ENCODE measurements around the gene PROX1.

The PROX1 gene

DNA sequence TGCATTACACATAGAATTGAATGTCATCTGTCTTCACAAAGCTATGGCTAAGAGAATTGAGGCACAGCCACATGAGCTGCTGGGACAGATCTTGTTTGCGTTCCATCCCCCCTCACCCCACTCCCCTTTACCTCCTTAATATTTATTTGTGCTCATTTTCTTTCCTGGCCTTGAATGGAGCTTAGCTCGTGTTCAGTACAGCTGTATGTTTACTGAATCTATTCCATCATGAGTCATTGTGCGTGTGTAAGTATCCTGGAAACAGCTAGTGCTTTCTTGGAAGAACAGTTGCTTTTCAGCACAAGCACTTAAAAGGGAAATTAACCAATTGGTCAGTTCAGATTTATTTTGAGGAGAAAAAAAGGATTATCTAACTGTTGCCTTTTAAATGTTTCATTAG lies 14.7 kb downstream of the PROX1 start:
- no peak overlapping the region for H3K9ac ChIP-seq (ENCODE audit: insufficient read length, low read depth)
- no peak for DNase-seq (ENCODE audit: low read depth, low spot score)
- no peaks in the 10 kb centered on the region for H3K9me3 ChIP-seq (ENCODE audit: insufficient read depth, low read length)
- no peaks in the 10 kb centered on the region for H3K4me1 ChIP-seq (ENCODE audit: insufficient read depth, insufficient read length)
- no peaks in the 10 kb centered on the region for H3K27me3 ChIP-seq (ENCODE audit: insufficient read depth, insufficient read length)
- no peak for TF ChIP-seq YY1 (IDR thresholded peaks at IDR 0.05; ENCODE audit: insufficient read depth, insufficient read length)
- no peak for TF ChIP-seq ZNF274 (IDR thresholded peaks at IDR 0.05; ENCODE audit: low read depth, low read length)
- no peak for TF ChIP-seq SUZ12 (IDR thresholded peaks at IDR 0.05; ENCODE audit: extremely low read depth, insufficient read depth, insufficient read length)
- peaks cover 4% of the 10 kb centered on the region for H3K36me3 ChIP-seq (ENCODE audit: insufficient read depth, insufficient read length, low read length)
- no peak overlapping the region for H3K4me3 ChIP-seq (ENCODE audit: insufficient read length, low read depth)

DNA sequence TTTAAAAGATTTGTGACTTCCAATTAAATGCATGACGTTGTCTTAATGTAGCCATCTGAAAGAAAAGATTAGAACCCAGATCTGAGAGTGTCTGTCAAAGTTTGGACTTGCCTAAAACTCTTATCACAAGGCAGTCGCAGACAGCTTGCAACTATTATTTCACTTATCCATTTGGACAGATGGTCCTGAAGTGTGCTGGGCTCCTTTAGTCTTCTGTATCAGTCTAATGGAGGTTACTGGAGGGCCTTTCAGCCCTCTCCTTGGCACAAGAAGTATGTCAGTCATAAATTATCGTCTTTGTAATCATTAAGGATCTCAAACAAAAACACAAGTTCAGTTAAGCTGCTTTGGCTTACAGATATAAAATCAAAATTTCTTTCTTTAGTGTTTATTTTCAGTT lies 15.5 kb downstream of the PROX1 start:
- H3K27me3 ChIP-seq (ENCODE audit: insufficient read depth, insufficient read length): no peaks in the 10 kb centered on the region
- no peak for TF ChIP-seq YY1 (IDR thresholded peaks at IDR 0.05; ENCODE audit: insufficient read depth, insufficient read length)
- H3K36me3 ChIP-seq (ENCODE audit: insufficient read depth, insufficient read length, low read length): no peaks in the 10 kb centered on the region
- no peak overlapping the region for H3K9ac ChIP-seq (ENCODE audit: insufficient read length, low read depth)
- H3K9me3 ChIP-seq (ENCODE audit: insufficient read depth, low read length): no peaks in the 10 kb centered on the region
- no peak for DNase-seq (ENCODE audit: low read depth, low spot score)
- no peaks in the 10 kb centered on the region for H3K4me1 ChIP-seq (ENCODE audit: insufficient read depth, insufficient read length)
- no peak overlapping the region for H3K4me3 ChIP-seq (ENCODE audit: insufficient read length, low read depth)

DNA sequence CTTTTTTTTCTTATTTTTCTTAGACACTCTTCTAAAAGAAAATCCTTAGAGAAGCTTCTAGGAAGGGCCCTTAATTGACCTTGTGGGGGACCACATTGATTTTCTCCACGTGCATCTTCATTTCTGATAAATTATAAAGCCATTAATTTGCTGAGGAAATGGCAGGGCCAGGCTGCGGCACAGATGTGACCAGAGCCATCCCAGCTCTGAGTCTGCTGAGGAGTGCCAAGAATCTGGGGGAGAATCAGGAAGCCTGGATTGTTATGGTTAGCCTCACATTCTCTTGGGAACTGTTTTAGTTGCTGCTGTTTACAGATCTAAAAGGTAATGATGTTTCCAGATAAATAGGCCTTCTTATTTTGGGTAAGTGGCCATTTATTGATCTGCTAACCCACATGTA lies 16.2 kb downstream of the PROX1 start:
- no peak for DNase-seq (ENCODE audit: low read depth, low spot score)
- no peak for TF ChIP-seq YY1 (IDR thresholded peaks at IDR 0.05; ENCODE audit: insufficient read depth, insufficient read length)
- TF ChIP-seq SUZ12 (IDR thresholded peaks at IDR 0.05; ENCODE audit: extremely low read depth, insufficient read depth, insufficient read length): no peak
- TF ChIP-seq ZNF274 (IDR thresholded peaks at IDR 0.05; ENCODE audit: low read depth, low read length): no peak
- Histone ChIP-seq H3K4me3 (ENCODE audit: insufficient read length, low read depth) (no peak overlapping the region), H3K36me3 (ENCODE audit: insufficient read depth, insufficient read length, low read length) (no peaks in the 10 kb centered on the region), H3K9ac (ENCODE audit: insufficient read length, low read depth) (no peak overlapping the region), H3K4me1 (ENCODE audit: insufficient read depth, insufficient read length) (no peaks in the 10 kb centered on the region), H3K9me3 (ENCODE audit: insufficient read depth, low read length) (no peaks in the 10 kb centered on the region), H3K27me3 (ENCODE audit: insufficient read depth, insufficient read length) (no peaks in the 10 kb centered on the region)

DNA sequence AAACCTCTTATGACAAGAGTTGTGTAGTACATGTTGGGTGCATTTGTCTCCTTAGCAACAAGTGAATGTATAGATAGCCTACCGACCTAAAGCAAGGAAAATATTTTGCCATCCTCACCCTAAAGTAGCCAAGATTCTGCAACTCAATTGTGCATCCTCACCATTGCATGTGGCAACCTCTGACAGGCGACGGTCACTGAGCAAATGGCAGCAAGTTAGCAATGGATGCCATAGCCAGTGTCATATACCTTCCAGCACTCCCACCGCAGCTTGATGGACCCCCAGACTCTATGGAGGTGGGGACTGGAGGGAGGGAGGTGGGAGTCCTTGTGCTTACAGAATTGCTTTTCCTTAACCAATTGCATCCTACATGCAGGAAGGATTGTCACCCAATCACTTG lies 17.0 kb downstream of the PROX1 start:
- Histone ChIP-seq H3K9ac (ENCODE audit: insufficient read length, low read depth) (no peak overlapping the region), H3K36me3 (ENCODE audit: insufficient read depth, insufficient read length, low read length) (no peaks in the 10 kb centered on the region), H3K9me3 (ENCODE audit: insufficient read depth, low read length) (no peaks in the 10 kb centered on the region), H3K4me1 (ENCODE audit: insufficient read depth, insufficient read length) (no peaks in the 10 kb centered on the region), H3K4me3 (ENCODE audit: insufficient read length, low read depth) (no peak overlapping the region), H3K27me3 (ENCODE audit: insufficient read depth, insufficient read length) (no peaks in the 10 kb centered on the region)
- DNase-seq (ENCODE audit: low read depth, low spot score): no peak
- no peak for TF ChIP-seq SUZ12 (IDR thresholded peaks at IDR 0.05; ENCODE audit: extremely low read depth, insufficient read depth, insufficient read length)
- no peak for TF ChIP-seq YY1 (IDR thresholded peaks at IDR 0.05; ENCODE audit: insufficient read depth, insufficient read length)
- TF ChIP-seq ZNF274 (IDR thresholded peaks at IDR 0.05; ENCODE audit: low read depth, low read length): no peak

DNA sequence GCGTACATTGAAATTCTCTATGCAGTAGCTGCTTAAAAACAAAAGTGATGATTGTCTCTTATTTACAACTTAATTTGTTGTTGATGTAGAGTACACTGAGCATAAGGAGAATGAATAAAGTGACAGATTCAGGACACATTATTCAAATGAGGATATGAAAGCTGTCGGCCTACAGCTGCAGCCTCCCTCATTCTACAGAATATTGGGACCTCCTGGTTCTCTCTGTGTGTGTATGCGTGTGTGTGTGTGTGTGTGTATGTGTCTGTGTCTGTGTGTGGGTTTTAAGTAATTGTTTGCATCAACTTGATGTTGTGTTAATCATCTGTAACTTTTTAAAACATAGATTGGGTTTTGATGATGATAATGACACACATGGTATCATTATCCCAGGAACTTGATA lies 17.9 kb downstream of the PROX1 start:
- Histone ChIP-seq H3K27me3 (ENCODE audit: insufficient read depth, insufficient read length) (no peaks in the 10 kb centered on the region), H3K9ac (ENCODE audit: insufficient read length, low read depth) (no peak overlapping the region), H3K36me3 (ENCODE audit: insufficient read depth, insufficient read length, low read length) (no peaks in the 10 kb centered on the region), H3K9me3 (ENCODE audit: insufficient read depth, low read length) (no peaks in the 10 kb centered on the region), H3K4me3 (ENCODE audit: insufficient read length, low read depth) (no peak overlapping the region), H3K4me1 (ENCODE audit: insufficient read depth, insufficient read length) (no peaks in the 10 kb centered on the region)
- DNase-seq (ENCODE audit: low read depth, low spot score): no peak
- TF ChIP-seq ZNF274 (IDR thresholded peaks at IDR 0.05; ENCODE audit: low read depth, low read length): no peak
- no peak for TF ChIP-seq YY1 (IDR thresholded peaks at IDR 0.05; ENCODE audit: insufficient read depth, insufficient read length)
- no peak for TF ChIP-seq SUZ12 (IDR thresholded peaks at IDR 0.05; ENCODE audit: extremely low read depth, insufficient read depth, insufficient read length)

DNA sequence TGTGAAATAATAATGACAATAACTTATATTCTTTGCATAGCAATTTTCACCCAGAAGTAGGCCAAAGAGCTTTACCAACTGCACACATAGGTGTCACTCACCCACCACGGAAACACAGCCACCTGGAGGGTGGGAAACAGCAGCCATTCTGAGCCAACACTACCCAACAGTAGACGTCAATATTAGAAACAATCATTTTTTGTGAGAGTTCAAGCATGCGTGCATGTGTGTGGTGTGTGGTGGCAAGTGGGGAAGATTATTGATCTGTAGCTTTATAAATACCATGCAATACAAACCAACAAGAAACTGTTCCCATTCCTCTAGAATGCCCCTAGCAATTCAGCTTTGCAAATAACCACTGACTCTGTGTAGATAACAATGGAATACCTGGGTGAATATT lies 19.1 kb downstream of the PROX1 start:
- no peak overlapping the region for H3K4me3 ChIP-seq (ENCODE audit: insufficient read length, low read depth)
- no peaks in the 10 kb centered on the region for H3K9me3 ChIP-seq (ENCODE audit: insufficient read depth, low read length)
- H3K27me3 ChIP-seq (ENCODE audit: insufficient read depth, insufficient read length): no peaks in the 10 kb centered on the region
- no peaks in the 10 kb centered on the region for H3K4me1 ChIP-seq (ENCODE audit: insufficient read depth, insufficient read length)
- no peaks in the 10 kb centered on the region for H3K36me3 ChIP-seq (ENCODE audit: insufficient read depth, insufficient read length, low read length)
- DNase-seq (ENCODE audit: low read depth, low spot score): no peak
- TF ChIP-seq SUZ12 (IDR thresholded peaks at IDR 0.05; ENCODE audit: extremely low read depth, insufficient read depth, insufficient read length) (no peak), YY1 (IDR thresholded peaks at IDR 0.05; ENCODE audit: insufficient read depth, insufficient read length) (no peak), ZNF274 (IDR thresholded peaks at IDR 0.05; ENCODE audit: low read depth, low read length) (no peak)
- H3K9ac ChIP-seq (ENCODE audit: insufficient read length, low read depth): no peak overlapping the region

DNA sequence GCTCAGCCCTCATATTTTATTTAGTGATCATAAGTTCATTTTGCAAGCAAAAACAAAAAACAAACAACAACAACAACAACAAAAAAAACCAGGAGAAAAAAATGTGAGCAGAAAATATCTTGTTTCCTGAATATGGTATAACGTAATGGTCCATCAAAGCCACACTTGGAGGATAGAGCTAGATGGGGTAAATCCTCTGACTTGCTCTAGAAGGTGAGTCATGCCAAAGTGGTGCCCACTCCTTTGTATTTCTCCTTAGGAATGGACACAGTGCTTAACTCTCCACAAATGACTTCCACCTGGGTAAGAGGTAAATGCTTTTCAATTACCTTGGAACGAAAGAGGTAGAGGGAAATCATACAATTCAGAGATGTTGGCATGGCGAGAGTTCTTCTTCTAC lies 20.6 kb downstream of the PROX1 start:
- Histone ChIP-seq H3K9ac (ENCODE audit: insufficient read length, low read depth) (no peak overlapping the region), H3K9me3 (ENCODE audit: insufficient read depth, low read length) (no peaks in the 10 kb centered on the region), H3K36me3 (ENCODE audit: insufficient read depth, insufficient read length, low read length) (no peaks in the 10 kb centered on the region), H3K27me3 (ENCODE audit: insufficient read depth, insufficient read length) (no peaks in the 10 kb centered on the region), H3K4me1 (ENCODE audit: insufficient read depth, insufficient read length) (no peaks in the 10 kb centered on the region), H3K4me3 (ENCODE audit: insufficient read length, low read depth) (no peak overlapping the region)
- DNase-seq (ENCODE audit: low read depth, low spot score): no peak
- TF ChIP-seq YY1 (IDR thresholded peaks at IDR 0.05; ENCODE audit: insufficient read depth, insufficient read length): no peak
- no peak for TF ChIP-seq SUZ12 (IDR thresholded peaks at IDR 0.05; ENCODE audit: extremely low read depth, insufficient read depth, insufficient read length)
- TF ChIP-seq ZNF274 (IDR thresholded peaks at IDR 0.05; ENCODE audit: low read depth, low read length): no peak
